Measurements from ENCODE around the gene TRAF3.

DNA sequence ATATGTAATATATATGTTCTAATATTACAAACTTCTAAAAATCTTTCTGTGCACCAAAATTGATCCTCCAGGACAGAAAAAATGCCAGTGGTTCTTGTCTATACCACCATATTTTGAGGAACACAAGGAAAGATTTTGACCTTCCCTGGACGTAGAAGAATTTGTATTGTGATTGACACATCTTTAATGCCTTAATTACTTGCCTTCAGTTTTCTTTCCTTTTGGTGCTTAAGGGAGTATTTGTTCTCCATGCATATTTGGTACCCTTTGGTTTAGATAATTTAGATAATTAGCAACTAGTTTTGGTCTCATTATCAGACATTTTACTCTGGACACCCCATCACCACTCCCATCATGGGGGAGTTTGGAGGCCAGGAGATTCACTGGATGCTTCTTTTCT lies 27.6 kb downstream of the TRAF3 start:
- no peak for TF ChIP-seq POLR2A (IDR thresholded peaks at IDR 0.05; ENCODE audit: low read length)
- TF ChIP-seq GATA1 (IDR thresholded peaks at IDR 0.05; ENCODE audit: low read depth, low read length): no peak
